Activated gamma-delta T cell treated with anti-CD3 and anti-CD28 coated beads, Interleukin-2, amount 50 U/mL, for 16 hours (primary cell): ENCODE data around the gene SAMD11.
"Not testable (repeated sequence)": the region's sequence is repeated elsewhere in the genome, so short reads cannot be mapped to it uniquely, and the experiment has no call there.

Experiments
- DNase-seq: peaks from one replicate; pipeline ENCODE4 v3.0.0-alpha.2; 2020; ENCODE audit warnings: low read depth

Gene SAMD11

DNA sequence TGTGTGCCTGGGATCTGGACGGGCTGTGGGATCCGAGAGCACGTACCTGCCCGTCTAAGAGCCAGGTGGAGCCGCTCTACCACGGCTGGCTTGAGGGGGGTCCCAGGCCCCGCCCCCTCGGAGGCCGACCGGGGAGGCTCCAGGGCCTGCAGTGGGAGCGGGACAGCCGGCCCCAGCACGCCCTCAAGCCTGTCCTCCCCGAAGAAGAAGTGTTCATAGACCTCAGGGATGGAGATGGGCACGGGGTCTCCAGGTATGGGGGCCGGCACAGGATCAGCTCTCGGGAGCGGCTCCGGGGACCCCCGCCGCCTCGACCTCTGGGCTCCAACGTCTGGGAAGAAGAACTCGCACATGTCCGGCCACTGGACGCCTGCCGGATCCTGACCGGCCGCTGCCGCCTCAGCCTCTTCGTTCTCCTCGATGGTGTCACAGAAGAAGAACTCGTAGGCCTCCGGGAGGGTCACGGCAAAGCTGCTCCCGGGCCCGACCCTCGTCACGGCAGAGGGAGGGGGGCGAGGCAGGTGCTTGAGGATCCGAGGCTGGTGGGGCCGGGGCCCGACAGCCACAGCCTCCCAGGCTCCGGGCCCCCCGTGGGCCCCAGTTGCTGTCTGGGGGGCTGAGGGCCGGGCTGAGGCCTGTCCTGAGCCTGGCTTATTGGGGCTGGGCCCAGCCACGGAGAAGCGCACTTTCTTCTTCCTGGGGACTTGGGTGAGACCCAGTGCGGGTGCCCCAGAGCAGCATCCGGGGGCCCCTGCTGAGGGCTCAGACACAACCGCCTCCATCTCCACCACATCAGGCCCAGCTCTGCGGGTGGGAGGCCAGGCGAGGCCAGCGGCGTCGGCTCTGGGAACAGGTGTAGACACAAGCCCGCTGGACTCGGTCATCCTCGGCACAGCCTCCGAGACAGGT lies 55.4 kb downstream of the SAMD11 start:
- no peak for DNase-seq

DNA sequence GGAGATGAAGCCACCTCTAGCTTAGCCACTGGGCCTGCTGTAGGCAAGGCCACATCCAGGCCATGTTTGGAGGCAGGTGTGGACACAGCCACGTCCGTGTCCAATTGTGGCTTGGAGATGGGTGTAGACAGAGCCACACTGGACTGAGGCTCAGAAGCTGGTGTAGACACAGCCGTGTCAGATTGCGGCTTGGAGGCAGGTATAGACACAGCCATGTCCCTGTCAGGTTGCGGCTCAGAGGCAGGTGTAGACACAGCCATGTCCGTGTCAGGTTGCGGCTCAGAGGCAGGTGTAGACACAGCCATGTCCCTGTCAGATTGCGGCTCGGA lies 56.0 kb downstream of the SAMD11 start:
- DNase-seq = no peak

DNA sequence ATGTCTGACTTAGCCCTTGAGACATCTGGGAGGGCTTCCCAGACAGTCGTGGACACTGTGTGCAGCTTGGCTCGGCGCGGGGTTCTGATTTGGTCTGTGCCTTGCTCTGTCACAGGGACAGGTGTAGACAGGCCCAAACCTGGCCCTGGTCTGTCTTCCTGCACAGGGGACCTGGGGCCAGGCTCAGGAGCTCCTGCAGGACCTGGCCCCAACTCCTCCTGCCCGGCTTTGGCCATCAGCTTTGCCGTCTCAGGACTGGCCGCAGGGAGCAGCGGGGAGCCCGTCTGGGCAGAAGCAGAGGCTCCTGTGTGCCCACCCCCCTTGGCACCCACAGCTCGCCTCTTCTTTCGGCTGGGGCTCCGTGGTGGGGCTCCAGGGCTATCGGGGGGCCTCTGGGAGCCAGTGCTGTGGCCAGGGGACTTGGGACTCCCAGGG lies 56.4 kb downstream of the SAMD11 start:
- no peak for DNase-seq

DNA sequence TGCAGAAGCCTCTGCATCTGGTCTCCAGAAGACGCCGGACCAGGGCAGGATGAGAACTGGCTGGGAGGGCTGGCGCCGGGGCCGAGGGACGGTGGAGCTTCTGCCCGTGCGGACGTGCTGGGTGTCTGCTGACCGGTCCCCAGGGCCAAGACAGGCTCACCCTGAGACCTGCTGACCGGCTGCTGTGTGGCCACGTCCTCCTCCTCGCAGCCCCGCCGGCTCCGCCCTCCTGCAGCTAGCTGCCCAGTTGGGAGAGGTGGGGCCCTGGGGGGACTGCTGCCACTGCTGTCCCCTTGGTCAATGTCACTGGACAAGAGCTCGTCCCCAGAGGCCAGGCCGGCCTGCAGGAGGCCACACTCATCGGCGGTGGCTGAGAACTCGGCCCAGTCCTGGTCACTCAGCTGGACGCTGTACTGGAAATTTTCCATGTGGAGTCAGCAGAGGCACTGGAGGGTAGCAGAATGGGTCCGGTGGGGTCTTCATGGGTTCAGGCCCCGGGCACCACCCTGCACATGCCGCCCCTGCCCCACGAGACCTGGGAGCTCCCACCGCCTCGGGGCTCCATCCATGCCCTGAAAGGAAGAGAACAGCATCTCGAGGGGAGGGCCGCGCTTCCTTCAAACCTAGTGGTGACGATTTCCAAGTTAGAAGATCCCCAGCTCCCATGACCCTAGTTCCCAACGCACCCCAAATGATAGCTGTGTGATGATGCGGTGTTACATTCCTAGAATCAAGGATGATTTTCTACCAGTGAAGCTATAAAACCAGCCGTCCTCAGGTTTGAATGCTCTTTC lies 57.1 kb downstream of the SAMD11 start:
- DNase-seq = no peak

DNA sequence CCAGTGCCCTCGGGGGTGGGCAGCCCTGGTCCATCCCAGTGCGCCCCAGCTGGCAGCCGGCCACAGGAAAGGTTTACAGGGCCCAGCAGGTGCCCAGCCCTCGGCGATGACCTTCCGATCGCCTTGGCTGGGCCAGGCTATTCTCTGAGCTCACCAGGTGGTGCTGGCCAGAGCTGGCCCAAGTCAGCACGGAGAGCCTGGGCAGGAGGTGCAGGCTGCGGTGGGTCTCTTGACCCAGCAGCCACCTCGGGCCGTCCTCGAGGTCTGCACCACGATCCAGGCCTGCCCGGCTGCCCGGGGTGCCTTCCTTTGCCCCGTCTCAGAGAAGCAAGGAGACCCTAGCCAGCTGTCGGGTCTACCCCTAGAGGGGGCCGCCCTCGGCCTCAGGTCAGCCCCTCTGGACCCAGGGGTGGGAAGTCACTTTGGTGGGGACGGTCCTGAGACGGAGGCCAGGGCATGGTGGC lies 57.8 kb downstream of the SAMD11 start:
- no peak for DNase-seq

DNA sequence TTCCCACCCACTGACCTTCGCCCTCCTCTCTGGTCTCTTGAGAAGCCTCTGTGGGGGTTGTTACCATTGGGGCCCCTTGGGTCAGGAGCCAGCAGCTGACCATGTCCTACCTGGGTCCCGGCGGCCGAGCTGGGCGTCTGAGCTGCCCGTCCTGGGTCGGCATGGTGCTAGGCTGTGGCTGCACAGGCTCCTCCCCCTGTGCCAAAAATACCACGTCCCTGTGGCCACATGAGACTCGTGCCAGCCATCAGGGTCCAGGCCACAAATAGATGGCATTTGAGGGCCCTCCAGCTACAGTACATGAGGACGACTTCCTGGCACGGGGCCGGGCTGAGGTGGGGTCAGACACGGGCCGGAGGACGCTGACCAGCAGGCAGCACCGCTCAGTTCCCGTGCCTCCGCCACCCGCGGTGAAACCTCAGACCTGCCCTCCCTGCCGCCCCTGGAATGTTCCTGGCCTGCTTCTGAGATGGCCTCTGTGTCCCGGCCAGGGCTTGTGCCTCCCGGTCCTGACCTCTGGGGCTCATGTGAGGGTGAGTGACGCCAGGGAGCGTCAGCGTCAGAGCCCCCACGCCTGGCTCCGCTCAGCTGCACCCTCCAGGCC lies 58.3 kb downstream of the SAMD11 start, which contains the start of gene PERM1:
PERM1 (minus strand) TSS at position 139 of the 604 bp plus-strand sequence. CDS start 1,064 bp downstream, outside the sequence.
- DNase-seq = no peak

DNA sequence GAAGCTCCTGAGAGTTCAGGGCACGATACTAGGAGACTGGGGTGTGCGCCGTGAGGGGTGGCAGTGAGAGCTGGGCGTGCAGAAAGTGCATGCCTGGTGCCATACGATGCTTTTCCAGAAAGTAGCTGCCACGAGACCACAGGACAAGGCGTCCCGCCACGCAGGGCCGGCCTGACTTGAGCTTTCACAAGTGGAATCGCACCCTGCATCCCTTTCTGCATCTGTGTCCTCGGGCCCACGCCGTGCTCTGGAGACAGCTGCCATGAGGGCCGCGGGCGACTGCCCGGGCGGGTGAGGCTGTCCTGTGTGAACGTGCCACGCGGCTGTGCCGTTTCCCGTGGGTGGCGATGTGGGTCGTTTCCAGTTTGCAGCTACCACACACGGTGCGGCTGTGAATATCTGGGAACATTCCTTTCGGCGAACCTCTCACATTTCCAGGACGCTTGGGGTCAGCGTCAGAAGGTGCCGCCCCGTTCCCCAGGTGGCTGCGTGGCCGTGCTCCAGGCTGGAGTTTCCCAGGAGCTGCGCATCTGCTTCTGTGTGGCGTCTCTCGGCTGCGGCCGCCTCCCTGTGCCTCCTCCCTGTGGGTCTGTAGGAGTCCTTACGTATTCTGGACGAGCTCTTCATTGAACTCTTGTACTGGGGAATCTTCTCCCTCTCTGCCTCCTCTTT lies 59.2 kb downstream of the SAMD11 start:
- DNase-seq = no peak

DNA sequence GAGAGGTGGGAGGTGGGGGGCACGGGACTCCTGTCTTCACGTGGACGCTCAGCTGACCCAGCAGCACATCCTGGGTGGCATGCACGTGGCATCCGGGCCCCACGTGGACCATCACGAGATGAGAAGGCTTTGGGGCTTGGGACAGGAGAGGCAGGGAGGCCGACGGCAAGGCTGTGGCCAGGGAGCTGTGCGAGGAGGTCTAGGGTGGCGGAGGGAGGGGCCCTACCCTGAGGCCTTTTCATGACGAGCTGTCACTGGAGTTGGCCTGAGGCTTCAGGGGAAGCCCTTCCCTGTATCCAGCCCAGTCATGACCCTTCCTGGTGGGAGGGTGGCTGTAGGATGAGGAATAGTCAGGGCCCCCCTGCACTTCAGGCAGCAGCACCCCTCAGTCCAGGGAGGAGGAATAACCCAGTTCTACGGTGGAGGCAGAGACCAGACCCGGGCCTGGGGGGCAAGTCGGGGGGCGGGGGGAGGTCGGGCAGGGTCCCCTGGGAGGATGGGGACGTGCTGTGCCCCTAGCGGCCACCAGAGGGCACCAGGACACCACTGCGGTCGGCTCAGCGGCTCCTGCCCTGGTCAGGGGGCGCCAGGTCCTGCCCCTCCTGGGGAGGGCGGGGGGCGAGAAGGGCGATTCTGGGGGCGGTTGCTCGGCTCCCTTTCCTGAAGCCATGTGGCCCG lies 60.2 kb downstream of the SAMD11 start:
- DNase-seq = peak; percentile 51

DNA sequence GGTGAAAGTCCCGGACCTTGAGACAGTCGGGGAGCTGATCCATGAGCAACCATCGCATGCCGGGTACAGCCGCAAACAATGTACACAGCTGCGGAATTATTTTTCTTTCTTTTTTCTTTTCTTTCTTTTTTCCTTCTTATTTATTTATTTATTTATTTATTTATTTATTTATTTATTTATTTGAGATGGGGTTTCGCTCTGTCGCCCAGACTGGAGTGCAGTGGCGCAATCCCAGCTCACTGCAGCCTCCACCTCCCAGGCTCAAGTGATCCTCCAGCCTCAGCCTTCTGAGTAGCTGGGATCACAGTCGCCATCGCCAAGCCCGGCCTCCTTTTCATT lies 60.7 kb downstream of the SAMD11 start:
- no peak for DNase-seq

DNA sequence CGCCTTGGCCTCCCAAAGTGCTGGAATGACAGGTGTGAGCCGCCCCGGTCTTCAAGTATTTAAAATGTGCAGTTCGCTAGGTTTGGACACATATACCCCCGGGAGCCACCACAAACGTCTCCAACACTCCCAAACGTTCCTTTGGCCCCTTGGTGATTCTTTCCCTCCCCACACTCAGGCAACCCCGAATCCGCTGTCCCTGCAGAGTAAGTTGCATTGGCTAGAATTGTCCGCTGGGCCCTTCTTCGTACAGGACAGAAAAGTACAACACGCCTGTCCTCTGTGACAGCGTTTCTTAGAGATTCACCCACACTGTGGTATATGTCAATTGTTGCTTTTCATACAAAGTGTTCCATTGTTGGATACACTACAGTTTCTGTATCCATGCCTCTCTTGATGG lies 61.4 kb downstream of the SAMD11 start:
- no peak for DNase-seq

DNA sequence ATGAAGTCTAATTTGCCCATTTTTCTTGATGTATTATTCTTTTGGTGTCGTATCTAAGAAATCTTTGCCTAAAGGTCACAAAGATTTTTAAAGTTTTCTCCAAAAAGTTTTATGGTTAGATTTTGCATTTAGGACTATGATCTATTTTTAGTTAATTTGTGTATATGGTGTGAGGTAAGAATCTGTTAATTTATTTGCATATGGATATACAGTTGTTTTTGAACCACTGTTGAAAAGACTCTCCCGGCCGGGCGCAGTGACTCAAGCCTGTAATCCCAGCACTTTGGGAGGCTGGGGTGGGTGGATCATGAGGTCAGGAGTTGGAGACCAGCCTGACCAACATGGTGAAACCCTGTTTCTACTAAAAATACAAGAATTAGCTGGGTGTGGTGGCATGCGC lies 64.3 kb downstream of the SAMD11 start:
- not testable (repeated sequence) for DNase-seq

DNA sequence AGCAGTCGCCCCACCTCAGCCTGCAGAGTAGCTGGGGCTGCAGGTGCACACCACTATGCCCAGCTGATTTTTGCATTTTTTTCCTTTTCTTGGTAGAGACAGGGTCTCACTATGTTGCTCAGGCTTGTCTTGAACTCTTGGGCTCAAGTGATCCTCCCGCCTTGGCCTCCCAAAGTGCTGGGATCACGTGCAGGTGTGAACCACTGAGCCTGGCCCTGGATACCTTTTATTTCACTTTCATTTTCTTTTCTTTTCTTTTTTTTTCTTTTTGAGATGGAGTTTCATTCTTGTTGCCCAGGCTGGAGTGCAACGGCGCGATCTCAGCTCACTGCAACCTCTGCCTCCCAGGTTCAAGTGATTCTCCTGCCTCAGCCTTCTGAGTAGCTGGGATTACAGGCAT lies 67.6 kb downstream of the SAMD11 start:
- not testable (repeated sequence) for DNase-seq

DNA sequence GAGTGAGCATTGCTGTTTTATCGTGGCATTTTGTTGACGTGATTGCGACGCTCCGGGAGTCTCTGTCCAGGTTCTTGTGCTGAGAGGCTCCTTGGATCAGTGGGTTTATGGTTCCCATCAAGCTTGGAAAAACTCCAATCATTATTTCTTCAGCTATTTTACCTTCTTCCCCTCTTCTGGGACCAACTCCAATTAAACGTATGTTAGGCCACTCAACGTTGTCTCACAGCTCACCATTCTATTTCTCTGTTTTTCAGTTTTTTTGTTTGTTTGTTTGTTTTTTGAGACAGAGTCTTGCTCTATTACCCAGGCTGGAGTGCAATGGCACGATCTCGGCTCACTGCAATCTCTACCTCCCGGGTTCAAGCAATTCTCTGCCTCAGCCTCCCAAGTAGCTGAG lies 68.2 kb downstream of the SAMD11 start:
- DNase-seq = no peak

DNA sequence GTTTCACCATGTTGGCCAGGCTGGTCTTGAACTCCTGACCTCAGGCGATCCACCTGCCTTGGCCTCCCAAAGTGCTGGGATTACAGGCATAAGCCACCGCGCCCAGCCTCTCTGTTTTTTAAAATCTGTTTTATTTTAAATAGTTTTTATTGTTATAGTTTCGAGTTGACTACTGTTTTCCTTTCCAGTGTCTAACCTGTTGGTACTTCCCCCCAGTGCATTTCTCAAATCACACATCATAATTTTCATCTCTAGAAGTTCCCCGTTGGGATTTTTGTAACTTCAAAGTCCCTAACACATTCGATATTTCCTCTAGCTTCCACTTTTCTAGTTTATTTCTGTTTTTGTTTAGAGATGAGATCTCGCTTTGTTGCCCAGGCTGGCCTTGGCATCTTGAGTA lies 68.6 kb downstream of the SAMD11 start:
- DNase-seq = no peak

DNA sequence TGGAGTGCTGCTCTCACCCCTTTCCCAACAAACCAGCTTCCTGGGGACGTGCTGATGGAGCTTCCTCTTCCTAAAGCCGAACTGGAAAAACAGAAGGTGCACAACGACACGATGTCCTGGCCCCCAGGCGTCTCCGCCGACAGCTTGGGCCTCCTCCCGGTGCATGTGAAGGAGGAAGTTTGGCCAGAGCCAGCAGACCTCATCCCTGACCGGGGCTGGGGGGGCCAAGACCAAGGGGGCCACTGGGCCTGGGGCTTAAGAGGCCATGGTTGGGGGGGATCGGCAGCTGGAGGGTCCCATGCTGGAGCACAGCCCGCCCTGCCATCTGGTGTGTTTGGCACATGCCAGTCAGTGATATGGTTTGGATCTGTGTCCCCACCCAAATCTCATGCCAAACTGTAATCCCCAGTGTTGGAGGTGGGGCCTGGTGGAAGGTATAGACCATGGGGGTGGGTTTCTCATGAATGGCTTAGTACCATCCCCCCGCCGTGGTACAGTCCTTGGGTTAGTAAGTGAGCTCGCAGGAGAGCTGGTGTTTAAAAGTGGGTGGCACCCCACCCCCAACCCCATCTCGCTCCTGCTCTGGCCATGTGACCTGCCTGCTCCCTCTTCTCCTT lies 69.8 kb downstream of the SAMD11 start:
- DNase-seq = no peak
